ENCODE results near the gene PIEZO2. TPM values are rescaled to one million over a fixed set of nuclear protein-coding genes. Genes with fewer than 3 reads are reported as not detected.

The PIEZO2 gene
- total RNA-seq, 1 donor from 2014 or later, result 8.4 TPM

DNA sequence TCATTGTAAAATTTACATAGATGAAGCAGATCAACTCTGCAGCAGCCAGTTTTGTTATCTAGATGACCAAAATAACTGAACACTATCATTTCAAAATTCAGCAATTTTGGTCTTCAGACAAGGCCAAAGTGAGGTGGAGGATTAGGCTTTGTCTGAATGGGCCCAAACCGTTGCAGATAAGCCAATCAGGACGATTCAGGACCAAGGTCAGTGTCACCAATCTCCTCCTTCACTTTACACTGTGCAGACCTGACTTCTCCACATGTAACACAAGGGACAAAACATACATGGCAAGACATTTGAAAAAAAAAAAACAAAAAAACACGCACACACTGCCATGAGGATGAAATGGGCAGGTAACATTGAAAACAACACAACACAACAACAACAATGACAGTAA lies 412.4 kb downstream of the PIEZO2 start:
- H3K27ac Mint-ChIP-seq (ENCODE audit: unreplicated experiment), result no peak overlapping the region
- no peak for DNase-seq (ENCODE audit: low spot score)
- no peaks in the 10 kb centered on the region for H3K27me3 Mint-ChIP-seq (ENCODE audit: unreplicated experiment)
- H3K36me3 Mint-ChIP-seq (ENCODE audit: low read depth, unreplicated experiment), result no peaks in the 10 kb centered on the region
- TF ChIP-seq, protein P1, sequence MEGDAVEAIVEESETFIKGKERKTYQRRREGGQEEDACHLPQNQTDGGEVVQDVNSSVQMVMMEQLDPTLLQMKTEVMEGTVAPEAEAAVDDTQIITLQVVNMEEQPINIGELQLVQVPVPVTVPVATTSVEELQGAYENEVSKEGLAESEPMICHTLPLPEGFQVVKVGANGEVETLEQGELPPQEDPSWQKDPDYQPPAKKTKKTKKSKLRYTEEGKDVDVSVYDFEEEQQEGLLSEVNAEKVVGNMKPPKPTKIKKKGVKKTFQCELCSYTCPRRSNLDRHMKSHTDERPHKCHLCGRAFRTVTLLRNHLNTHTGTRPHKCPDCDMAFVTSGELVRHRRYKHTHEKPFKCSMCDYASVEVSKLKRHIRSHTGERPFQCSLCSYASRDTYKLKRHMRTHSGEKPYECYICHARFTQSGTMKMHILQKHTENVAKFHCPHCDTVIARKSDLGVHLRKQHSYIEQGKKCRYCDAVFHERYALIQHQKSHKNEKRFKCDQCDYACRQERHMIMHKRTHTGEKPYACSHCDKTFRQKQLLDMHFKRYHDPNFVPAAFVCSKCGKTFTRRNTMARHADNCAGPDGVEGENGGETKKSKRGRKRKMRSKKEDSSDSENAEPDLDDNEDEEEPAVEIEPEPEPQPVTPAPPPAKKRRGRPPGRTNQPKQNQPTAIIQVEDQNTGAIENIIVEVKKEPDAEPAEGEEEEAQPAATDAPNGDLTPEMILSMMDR (IDR thresholded peaks at IDR 0.05; ENCODE audit: unreplicated experiment), result no peak
- H3K4me3 Mint-ChIP-seq (ENCODE audit: unreplicated experiment), result no peak overlapping the region
- no peaks in the 10 kb centered on the region for H3K9me3 Mint-ChIP-seq (ENCODE audit: unreplicated experiment)
- peaks cover 5% of the 10 kb centered on the region for H3K4me1 Mint-ChIP-seq (ENCODE audit: unreplicated experiment)

DNA sequence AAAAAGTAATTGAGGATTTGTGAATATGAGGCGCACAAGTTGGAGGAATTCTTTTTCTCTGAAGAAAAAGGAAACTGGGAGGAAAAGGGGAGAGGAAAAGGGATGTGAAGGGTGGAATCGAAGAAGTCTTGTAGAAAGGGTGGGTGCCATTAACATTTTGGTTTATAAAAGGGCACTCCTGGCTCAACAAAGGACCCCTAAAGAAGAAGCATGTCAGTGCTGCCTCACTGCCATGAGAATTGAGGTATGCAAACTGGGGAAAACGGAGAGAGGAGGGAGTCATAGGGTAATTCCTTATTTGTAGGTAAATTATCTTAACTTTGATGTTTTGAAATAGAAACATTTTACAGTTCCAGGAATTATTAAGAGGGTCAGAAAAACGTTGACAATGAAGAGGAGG lies 416.4 kb downstream of the PIEZO2 start:
- H3K4me3 Mint-ChIP-seq (ENCODE audit: unreplicated experiment), result no peak overlapping the region
- H3K36me3 Mint-ChIP-seq (ENCODE audit: low read depth, unreplicated experiment), result no peaks in the 10 kb centered on the region
- TF ChIP-seq, protein P1 (IDR thresholded peaks at IDR 0.05; ENCODE audit: unreplicated experiment), result no peak
- peaks cover 5% of the 10 kb centered on the region for H3K4me1 Mint-ChIP-seq (ENCODE audit: unreplicated experiment)
- H3K27me3 Mint-ChIP-seq (ENCODE audit: unreplicated experiment), result no peaks in the 10 kb centered on the region
- H3K27ac Mint-ChIP-seq (ENCODE audit: unreplicated experiment), result no peak overlapping the region
- no peaks in the 10 kb centered on the region for H3K9me3 Mint-ChIP-seq (ENCODE audit: unreplicated experiment)
- DNase-seq (ENCODE audit: low spot score), result no peak

DNA sequence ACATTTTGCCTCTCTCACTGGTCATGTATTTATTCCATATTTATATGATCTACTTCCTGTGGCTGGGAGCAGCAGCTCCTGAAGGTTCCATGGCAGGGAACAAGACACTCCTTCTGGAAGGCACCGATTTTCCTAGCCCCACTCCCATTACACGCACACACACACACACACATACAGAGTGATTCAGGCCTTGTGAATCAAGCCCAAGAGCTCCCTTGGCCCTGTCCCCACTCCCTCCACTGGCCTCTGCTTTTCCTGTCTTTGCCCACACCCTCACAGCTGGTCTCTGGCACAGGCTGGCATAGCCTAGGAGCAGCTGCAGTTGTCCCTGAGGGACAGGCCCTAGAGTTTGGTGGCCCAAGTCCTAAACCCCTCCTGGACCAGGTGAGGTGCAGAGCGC lies 421.9 kb downstream of the PIEZO2 start:
- H3K4me3 Mint-ChIP-seq (ENCODE audit: unreplicated experiment), result no peak overlapping the region
- H3K27me3 Mint-ChIP-seq (ENCODE audit: unreplicated experiment), result peaks cover 4% of the 10 kb centered on the region
- no peaks in the 10 kb centered on the region for H3K4me1 Mint-ChIP-seq (ENCODE audit: unreplicated experiment)
- H3K36me3 Mint-ChIP-seq (ENCODE audit: low read depth, unreplicated experiment), result peaks cover 6% of the 10 kb centered on the region
- TF ChIP-seq, protein P1 (IDR thresholded peaks at IDR 0.05; ENCODE audit: unreplicated experiment), result no peak
- DNase-seq (ENCODE audit: low spot score), result no peak
- no peaks in the 10 kb centered on the region for H3K9me3 Mint-ChIP-seq (ENCODE audit: unreplicated experiment)
- no peak overlapping the region for H3K27ac Mint-ChIP-seq (ENCODE audit: unreplicated experiment)

DNA sequence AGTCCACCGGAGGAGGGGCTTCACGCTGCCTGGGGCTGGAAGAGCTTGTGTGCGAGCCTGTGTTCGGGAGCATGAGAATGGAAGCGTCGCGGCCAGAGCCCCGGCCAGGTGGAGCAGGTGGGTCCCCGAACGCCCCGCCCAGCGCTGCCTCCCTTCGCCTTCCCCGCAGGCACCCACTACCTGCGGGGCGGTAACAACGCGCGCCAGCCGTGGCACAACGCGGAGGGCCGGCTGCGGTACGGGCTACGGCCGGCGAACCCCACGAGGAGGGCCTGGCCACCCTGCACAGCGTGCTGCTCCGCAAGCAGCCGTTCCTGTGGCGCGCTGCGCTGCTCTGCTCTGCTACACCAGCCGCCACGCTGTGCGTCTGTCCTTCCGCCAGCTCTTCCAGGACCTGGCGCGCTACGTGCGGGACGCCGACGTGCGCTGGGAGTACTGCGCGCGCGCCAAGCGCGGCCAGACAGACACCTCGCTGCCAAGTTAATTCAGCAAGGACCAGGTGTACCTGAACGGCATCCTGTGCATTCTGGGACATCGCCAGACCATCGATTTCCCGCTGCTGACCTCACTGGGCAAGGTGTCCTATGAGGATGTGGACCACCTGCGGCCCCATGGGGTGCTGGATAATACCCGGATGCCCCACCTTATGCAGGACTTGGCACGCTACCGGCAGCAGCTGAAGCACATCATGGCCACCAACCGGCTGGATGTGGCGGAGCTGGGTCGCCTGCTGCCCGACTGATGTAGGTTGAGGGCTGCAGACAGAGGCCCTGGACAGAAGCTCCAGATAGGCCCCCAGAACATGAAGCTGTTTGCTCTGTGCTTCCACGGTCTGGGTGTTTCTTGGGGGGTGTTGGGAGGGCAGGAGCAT lies 422.9 kb downstream of the PIEZO2 start:
- no peak for DNase-seq (ENCODE audit: low spot score)
- no peak overlapping the region for H3K27ac Mint-ChIP-seq (ENCODE audit: unreplicated experiment)
- H3K36me3 Mint-ChIP-seq (ENCODE audit: low read depth, unreplicated experiment), result peaks cover 6% of the 10 kb centered on the region
- no peaks in the 10 kb centered on the region for H3K9me3 Mint-ChIP-seq (ENCODE audit: unreplicated experiment)
- TF ChIP-seq, protein P1 (IDR thresholded peaks at IDR 0.05; ENCODE audit: unreplicated experiment), result no peak
- H3K4me3 Mint-ChIP-seq (ENCODE audit: unreplicated experiment), result no peak overlapping the region
- H3K27me3 Mint-ChIP-seq (ENCODE audit: unreplicated experiment), result peaks cover 4% of the 10 kb centered on the region
- H3K4me1 Mint-ChIP-seq (ENCODE audit: unreplicated experiment), result no peaks in the 10 kb centered on the region

DNA sequence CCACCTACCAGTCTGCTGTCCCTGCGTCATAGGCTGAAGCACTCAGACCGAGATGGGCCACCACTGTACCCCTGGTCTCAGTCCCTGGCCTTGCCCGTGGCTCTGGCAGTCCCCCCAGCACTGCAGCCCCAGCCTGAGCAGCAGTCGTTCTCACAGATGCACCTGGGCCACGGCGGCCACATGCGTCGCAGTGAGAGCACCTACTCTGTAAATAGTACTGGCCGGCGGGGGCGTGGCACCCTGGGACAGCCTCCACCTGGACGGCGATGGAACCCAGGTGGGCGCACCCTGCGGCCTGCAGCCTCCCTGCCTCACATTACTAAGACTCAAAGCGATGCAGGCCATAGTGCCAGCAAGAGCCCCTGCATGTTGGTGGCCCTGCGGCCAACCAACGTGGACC lies 424.7 kb downstream of the PIEZO2 start:
- Mint-ChIP-seq H3K4me3 (ENCODE audit: unreplicated experiment) (no peak overlapping the region), H3K4me1 (ENCODE audit: unreplicated experiment) (no peaks in the 10 kb centered on the region), H3K27me3 (ENCODE audit: unreplicated experiment) (peaks cover 4% of the 10 kb centered on the region), H3K27ac (ENCODE audit: unreplicated experiment) (no peak overlapping the region), H3K36me3 (ENCODE audit: low read depth, unreplicated experiment) (peaks cover 6% of the 10 kb centered on the region), H3K9me3 (ENCODE audit: unreplicated experiment) (no peaks in the 10 kb centered on the region)
- DNase-seq (ENCODE audit: low spot score), result no peak
- TF ChIP-seq, protein P1 (IDR thresholded peaks at IDR 0.05; ENCODE audit: unreplicated experiment), result no peak

Data from endothelial cell (in vitro differentiated cells).